NCI-H187 (cell line): ENCODE measurements around the gene DTNBP1.

Source experiments
- DNase-seq, 2 experiments: peaks; one replicate each; lab custom pipeline; 2025; lab: John Stamatoyannopoulos, UW

DTNBP1 gene

DNA sequence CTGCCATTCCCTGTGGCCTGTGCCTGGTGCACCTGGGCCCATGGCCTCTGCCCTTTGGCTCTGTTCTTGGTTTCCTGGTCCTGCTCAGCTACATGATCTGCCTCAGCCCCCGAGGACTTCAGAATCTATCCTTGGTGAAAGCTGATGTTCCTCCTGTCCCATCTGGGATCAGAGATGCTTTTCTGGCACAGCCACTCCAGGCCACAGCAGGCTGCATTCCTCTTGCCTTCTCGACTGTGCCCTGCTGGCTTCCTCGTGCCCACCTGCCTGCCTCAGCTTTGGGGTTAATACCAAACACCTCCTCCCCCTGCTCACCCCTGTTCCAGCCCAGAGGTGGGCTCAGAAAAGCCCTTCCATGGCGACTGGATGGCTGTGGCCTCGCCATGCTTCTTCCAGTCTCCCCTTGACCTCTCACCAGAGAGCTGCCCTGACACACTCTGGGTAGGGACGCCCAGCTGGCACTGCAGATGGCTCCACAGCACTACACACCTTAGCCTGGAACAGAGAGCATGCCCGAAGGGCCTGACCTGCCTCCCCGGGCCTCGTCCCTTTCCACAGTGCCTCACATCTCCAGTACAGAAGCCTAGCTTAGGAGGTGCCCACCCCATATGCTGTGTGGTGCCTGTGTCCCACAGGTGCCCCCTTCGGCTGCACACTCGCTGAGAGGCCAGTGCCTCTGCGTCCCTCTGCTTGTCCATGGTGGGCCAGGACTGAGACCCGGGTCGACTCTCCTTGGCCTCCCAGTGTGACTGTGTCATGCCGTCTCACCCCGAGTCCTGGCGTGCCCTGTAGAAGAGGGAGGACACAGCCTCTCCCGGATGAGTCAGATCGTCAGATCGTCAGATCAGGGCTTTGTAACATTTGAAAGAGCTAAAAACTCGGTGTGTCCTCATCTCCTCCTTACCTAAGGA lies 148.8 kb downstream of the DTNBP1 start:
- no peak for DNase-seq

DNA sequence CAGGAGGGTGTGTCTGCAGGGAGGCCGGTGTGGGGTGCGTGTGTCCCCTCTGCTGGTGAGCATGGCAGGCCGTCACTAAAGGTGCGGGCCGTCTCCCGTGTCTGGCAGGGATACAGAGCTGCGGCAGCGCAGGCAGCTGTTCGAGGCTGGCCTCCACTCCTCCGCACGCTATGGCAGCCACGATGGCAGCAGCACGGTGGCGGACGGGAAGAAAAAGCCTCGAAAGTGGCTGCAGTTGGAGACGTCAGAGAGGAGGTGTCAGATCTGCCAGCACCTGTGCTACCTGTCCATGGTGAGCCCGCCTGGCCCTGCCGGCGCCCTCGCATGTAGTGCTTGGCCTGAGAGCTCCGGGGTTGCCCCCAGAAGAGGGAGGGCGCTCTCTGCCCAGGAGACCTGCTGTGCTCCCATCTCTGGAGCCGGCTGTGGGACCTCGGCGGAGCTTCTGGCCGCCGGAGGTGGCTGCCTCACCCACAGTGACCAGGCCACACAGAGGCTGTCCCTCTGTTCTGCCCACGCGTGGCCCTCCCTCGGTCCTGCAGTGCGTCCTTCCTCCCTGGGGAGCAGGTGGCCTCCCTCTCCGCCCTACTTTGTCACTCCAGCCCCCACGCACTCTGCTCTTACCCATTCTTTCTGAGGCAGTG lies 149.6 kb downstream of the DTNBP1 start:
- DNase-seq = no peak

DNA sequence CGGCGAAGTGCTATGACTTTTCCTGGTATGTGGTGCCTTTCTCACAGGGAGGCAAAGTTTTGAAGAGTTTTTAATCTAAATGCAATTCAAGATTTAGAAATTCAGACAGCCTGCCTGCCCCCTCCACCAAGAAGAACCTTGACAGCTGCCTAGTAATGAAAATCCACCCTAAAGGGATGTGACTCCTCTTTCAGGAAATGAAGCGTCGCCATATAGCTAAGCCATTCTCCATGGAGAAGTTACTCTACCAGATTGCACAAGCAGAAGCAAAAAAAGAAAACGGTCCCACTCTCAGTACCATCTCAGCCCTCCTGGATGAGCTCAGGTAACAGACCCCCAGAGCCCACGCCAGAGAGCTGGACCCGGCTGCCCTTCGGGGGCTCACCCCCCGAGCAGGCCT lies 150.1 kb downstream of the DTNBP1 start:
- DNase-seq = no peak

DNA sequence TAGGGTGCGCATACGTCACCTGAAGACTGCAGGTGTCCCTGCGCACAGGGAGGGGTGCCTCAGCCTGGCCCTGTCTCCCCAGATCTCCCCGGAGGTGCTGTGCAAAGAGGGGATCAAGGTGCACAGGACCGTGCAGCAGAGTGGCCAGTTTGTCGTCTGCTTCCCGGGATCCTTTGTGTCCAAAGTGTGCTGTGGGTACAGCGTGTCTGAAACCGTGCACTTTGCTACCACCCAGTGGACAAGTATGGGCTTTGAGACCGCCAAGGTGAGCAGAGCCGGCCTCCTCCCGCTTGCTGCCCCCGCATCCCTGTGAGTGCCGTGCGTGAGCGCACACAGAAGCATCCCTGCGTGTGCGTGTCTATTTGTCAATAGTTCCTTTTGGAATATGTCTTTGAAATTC lies 150.7 kb downstream of the DTNBP1 start:
- DNase-seq = no peak

DNA sequence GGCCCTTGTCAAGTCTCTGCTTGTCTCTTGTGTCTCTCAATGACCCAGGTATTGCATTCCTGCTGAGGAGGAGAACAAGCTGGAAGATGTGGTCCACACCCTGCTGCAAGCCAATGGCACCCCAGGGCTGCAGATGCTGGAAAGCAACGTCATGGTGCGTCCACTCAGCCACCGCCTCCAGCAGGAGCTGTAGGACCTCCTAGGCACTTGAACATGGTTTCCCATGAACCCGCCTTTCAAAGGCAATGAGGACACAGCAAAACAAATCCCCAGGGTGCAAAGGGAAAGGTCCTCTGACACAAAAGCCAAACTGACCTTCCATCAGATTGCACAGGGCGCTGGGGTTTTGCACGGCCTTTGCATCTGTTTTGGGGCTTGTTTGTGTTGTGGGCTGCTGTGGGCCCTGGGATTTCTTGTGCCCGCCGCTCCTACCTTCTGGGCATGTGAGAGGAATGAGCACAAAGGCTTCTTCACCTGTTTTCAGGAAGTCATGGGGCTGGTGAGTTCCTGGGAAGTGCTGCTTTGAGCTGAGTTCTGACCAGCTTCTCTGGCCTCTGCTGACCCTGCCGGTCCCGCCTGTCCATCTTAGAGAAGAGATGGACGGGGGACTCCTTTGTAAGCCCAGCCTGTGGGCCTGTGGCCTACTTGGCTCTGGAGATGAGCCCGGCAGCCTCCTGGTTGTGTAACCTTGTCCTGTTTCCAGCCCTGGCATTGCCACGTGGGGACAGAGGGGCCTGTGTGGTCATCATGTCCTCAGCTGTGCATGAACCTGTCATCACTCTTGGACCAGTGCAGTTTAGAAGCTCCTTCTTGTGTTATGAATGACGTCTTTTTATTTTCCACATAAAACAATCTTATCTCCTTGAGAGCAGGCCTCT lies 151.3 kb downstream of the DTNBP1 start:
- no peak for DNase-seq

DNA sequence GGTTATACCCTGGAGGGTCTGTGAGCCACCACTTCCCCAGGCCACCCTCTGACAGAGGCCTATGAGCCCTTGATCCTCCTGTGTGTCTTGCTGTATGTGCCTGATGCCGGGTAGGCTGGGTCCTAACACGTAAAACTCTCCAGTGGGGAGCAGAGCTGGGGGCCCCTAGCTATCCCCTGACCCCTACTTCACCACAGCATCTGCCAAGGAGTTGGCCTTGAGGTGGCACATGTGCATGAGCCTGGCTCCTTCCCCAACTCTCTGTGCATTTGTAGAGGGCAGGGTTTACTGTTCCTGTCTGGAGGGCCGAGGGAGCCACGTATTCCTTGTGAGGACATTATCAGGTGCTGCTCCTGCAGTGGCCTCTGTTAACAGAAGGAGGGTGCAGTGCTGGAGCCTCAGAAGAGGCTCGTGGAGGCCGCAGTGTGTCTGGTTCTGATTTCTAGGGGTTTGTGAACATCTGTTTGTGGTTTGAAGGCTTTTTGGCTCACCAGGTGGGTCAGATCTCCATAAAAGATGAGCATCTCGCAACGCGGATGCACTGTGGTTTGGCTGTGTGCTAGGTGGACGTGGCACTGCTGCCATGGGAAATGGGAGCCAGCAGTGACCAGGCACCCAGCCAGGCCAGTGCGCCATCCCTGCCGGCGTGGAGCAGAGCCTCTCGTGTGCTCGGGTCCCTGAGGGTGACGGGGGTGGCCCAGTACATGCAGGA lies 152.1 kb downstream of the DTNBP1 start:
- no peak for DNase-seq

DNA sequence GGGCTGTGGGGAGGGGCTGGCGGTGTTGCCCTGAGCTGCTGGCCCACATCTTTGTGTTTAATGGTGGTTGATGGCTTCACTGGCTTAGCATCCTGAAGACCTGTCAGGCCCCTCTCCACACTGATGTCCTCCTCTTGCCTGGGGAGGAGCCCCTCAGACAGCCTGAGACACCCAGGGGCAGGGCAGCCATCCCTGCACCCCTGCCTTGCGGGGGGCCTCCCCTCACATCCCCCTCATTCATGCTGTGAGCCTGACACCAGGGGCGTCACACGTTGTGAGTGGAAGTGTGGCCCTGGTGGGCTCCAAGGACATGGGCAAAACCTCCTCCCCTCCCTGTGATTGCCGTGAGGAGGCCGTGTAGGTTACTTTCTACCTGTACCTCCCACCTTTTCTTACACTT lies 152.7 kb downstream of the DTNBP1 start:
- no peak for DNase-seq

DNA sequence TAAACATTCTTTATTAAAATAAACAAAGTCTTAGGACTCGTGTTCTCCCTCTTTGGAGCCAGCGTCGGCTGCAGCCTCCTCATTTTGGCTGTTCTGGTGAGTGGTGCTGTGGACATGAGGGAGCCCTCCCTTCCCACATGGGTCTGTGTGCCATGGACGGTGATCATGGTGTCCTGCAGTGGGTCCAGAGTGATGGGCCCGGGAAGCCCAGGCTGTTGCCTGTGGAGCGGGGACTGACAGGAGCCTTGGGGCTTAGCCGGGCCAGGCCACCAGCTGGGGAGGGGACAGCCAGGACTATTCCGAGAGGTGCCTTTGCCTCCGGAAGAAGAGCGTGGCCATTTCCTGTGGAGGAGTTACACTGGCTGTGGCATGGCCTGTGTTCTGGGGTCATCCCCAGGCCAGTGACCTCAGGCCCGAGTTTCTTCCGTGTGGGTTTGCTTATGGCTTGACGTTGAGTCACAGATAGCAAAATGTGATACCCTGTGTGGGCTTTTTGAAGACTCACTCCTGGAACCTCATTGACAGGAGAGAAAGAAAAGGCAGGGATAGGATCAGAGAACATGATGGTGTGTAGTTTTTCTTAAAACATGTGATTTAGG lies 153.4 kb downstream of the DTNBP1 start:
- no peak for DNase-seq

DNA sequence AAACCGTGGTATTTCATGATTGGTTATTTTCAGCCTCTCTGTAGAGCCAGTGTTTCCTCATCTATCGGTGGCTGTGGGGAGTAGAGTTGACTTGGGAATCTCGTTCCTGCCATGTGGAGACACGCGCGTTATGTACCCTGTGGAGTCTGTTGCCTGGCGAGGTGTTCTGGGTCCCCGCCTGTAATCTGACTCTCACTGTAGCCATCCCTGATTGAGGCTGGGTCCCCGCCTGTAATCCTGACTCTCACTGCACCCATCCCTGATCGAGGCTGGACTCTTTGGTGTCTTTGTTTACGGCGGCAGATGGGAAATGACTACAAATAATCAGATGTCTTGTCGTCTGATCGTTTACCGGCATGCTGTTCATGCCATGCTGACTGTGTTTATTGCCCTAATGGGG lies 153.9 kb downstream of the DTNBP1 start:
- DNase-seq = no peak

DNA sequence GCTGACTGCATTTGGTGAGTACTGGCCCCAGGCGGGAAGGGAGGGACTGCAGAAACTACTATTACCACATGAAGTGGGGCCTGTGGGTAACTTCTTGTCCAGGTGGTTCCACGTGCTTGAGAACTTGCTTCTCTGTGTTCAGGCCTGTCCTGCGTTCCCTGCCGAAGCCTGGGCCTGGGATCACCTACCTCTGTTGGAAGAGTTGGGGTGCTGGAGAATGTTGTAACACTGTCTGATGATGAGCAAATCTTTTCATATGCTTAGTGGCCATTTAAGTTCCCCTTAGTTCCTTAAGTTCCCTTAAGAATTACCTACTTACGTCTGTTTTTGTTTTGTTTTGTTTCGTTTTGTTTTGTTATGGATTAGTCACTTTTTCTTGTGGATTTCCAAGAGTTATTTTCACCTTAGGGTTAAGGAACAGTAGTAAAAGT lies 154.4 kb downstream of the DTNBP1 start:
- no peak for DNase-seq

DNA sequence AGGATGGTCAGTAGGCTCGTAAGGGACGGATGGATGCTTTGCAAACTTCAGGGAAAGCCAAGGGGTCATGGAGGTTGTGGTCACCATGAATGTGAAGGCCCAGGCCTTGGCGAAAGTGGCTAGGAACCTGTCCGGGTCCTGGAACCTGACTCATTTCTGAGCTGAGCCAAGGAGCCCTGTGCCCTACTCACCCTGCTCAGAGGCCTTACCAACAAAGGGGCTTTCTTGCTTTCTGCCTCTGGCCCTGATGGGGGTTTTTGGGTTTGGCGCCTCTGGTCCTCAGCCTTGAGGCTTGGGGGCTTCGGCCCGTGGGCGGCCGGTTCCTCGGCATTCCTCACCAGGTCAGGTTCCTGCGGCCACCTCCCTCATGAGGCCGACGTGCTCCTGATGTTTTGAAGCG lies 155.1 kb downstream of the DTNBP1 start:
- no peak for DNase-seq

DNA sequence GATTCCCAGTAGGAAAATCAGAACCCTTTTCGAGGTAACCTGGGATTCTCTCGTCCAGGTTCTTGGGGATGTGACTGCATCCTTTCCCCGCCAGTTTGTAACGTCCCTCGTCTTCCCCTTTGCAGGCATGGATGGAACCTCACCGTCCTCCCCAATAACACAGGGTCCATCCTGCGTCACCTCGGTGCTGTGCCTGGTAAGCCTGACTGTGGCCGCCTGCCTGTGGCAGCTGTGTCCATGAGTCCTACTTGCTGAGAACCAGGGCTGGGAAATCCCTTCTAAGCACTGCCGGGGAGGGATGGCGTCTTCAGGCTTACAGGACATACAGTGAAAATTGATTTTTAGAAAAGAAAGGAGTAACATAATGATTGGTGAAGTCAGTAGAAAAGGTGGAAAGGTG lies 155.6 kb downstream of the DTNBP1 start:
- DNase-seq = no peak

DNA sequence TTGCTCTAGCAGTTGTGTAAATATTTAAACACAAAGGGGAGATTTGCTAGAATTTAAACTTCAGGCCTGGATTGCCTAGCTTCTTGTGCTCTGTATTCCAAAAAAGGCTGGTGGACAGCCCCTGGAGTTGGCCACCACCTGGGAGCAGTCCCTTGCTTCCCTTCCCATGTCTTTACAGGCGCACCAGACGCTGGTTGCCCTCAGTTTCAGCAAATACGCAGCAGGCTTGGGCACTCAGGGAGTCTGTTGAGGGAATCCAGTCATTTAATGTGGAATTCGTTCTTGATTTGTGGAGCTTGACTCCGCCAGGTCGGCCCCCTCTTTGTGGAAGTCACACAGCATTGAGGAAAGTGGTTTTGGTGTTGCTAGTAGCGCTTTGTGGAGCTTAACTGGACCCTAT lies 156.8 kb downstream of the DTNBP1 start:
- no peak for DNase-seq

DNA sequence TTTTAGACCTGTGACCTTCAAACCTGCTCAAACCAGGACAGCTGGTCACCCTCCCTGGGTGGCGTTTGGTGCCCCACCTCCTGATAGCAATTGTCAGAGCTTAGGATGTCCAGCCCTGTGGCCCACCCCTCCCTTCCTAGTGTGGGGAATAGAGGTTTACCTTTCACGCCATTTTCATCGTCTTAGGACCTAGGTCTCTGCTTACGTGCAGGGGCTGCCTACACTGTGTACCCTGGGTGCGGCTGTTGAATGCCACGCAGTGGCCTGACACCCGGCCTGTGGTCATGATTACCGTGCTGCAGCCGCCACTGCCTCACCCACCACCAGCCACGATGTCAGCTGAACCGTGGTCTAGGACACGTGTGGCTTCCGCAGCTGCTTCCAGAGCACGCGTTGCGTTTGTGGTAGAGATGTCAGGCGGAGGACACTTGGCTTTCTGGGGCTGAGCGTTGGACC lies 157.3 kb downstream of the DTNBP1 start:
- no peak for DNase-seq

DNA sequence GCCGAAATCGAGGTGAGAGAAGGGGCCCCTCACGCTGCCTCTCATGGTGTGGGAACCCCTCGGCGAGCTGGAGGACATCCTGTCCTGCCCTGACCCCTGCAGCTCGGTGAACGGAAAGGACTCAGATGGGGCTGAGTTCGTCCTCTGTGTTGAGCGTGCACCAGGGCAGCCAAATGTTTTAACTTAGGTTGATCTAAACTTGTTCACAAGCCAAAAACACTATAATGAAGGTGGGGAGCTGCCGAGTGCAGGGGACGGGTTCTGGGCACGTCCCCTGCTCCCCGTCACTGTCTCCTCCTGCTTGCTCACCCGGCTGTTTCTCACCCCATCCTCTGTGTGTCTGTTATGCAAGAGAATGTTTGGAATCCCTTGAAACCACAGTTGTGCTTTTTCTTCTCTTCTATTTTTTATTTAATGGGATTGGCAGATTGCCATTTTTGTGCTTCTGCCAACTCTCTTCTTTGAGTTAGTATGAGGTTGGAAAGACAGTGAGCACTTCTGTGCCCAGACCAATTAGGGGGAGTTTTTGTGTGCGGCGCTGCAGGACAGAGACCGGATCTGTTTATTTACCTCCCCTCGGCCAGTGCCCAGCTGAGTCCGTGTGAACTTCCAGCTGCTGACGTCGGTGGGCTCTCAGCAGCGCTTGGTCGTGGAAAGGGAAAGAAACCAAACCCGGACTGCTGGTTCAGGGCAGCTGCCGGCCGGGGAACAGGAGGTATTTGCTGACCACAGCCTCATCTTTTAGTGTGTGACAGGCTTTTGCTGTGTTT lies 158.1 kb downstream of the DTNBP1 start:
- DNase-seq = no peak

DNA sequence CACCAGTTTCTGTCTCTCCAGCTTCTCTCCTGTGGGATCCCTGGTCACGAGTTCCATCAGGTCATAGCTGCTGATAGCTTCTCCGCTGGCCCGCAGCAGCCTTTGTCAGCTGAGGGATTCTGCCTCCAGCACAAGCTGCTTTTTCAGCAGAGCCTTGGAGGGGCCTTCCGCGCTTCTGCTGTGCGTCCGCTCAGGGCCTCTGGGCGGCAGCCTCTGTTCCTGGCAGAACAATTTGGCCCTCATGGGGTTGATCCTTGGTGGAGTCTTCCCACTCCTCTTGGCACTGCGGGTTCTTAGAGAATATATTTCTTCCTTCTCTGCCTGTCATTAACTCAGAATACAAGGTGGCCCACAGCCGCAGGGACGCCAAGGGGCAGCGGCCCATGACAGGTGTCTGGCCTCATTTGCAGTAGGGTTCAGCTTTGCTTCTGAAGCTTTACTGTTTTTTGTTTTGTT lies 158.8 kb downstream of the DTNBP1 start:
- DNase-seq = no peak

DNA sequence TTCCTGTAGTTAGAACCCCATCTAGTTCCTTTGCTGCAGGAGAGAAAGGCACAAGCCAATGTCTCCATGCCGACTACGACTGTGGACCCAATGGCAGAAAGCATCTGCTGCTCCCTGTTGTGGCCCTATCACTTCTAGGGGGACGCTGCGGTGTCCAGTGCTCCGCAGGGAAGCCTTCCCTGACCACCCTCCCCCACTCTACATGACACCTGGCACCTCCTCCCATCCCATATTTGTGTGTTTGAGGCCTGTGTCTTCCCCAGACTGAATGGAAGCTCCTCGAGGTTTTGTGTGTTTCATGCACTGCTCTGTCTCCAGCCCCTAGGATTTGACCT lies 159.5 kb downstream of the DTNBP1 start:
- no peak for DNase-seq

DNA sequence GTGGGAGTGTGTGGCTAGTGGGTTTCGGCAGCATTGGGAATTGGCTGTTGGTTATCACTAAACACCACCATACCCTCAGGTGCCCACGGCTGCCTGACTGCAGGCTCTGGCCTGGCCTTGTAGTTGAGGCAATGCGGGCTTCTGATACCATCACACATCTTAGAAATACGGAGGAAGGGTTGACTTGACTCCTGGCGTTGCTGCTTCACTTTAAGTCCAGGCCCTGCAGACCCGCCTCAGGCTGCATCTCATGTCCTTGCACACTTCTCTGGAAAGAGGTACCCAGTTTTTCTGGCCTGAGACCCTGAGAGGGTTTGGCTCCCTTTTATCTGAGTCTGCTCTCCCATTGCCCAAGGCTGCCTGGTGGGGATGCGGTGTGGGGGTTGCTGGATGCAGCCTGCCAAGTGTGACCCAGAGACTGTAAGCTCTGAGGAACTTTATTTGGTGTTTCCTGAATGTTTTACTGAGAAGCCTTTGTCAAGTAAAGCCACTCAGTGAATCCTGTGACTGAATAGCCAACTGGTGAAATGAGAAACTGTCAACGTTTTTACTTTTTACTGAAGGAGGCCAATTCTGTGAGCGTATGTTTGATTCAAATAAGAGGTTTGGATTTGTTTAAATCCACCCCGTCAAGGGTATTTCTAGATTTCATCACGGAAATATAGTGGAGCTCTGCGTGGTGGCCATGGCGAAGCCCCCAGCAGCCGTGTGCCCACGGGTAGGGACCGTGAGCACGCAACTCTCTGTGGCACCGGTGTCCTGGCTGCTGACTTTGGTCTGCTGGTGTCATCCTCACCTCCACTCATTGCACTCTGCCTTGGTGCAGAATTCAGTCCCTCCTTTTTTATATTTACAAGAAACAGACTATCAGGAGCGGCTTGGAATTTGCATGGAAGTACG lies 160.1 kb downstream of the DTNBP1 start:
- DNase-seq = no peak

DNA sequence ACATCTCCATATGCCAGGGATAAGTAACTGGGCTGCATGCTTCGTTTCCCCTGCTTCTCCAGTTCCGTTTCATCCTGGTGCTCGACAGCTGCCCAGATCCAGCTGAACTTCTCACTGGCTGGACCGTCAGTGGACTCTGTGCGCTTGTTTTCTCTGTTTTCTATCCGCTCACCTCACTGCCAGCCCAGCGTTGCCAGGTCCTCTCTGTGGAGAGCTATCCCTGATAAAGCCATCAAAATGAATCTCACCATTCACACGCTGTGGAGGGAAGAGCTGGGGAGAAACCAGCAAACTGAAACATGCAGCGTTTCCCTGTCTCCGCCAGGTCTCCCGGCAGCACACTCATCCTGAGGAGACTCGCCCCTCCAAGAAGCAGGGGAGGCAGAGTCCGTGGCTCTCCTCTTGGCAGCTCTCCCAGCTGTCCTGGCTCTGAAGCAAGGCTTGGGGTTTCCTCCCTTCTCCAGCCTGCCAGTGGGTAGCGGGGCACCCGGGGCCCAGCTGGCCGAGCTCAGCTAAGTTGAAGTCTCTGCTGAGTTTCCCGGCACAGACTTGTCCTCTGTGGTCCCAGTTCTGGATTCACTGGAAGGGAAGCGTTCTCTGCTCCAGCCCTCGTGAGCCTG lies 160.9 kb downstream of the DTNBP1 start:
- DNase-seq = no peak
